Fibroblast of lung (primary cell): ENCODE measurements around the gene KIZ. TPM values are rescaled to one million over a fixed set of nuclear protein-coding genes. Genes with fewer than 3 reads are reported as not detected.

Source experiments
- DNase-seq, 2 donors: peaks; one replicate each; pipeline versions ENCODE4 v3.0.0 to v3.0.0-alpha.2; 2010; ENCODE audit warnings: low read depth in 2 of 2
- H2AFZ ChIP-seq: 2 replicates; pipeline ENCODE4 v1.5.1; 2012; ENCODE audit warnings: low read length, control low read depth, inconsistent platforms
- H3K27ac ChIP-seq: 2 replicates; pipeline ENCODE4 v1.5.1; 2011; ENCODE audit warnings: low read length, control low read depth; ENCODE audit not compliant: insufficient read depth
- H3K27me3 ChIP-seq: 2 replicates; pipeline ENCODE4 v1.5.1; 2011; ENCODE audit warnings: mild to moderate bottlenecking, low read length; ENCODE audit not compliant: control insufficient read depth, insufficient read depth
- H3K36me3 ChIP-seq: 2 replicates; pipeline ENCODE4 v1.5.1; 2011; ENCODE audit warnings: low read length; ENCODE audit not compliant: control insufficient read depth, insufficient read depth
- H3K4me1 ChIP-seq: 2 replicates; pipeline ENCODE4 v1.5.1; 2011; ENCODE audit warnings: low read length; ENCODE audit not compliant: control insufficient read depth, insufficient read depth; ENCODE audit errors: extremely low read depth
- H3K4me2 ChIP-seq: 2 replicates; pipeline ENCODE4 v1.5.1; 2011; ENCODE audit warnings: low read length, control low read depth; ENCODE audit not compliant: insufficient read depth; ENCODE audit errors: extremely low read depth
- H3K4me3 ChIP-seq, 4 experiments: fragments of 200-600 bp in 1 of 4; sonication (generic) in 1 of 4; replicated peaks in 1 of 4; 2 replicates each; pipeline ENCODE4 v1.5.1; 2011 to 2016; ENCODE audit warnings: low read length in 4 of 4, low read depth in 3 of 4, mild to moderate bottlenecking in 3 of 4, control low read depth in 2 of 4, inconsistent platforms in 1 of 4, mixed read lengths in 1 of 4; ENCODE audit not compliant: insufficient read depth in 1 of 4; ENCODE audit errors: control extremely low read depth in 1 of 4
- H3K79me2 ChIP-seq: 2 replicates; pipeline ENCODE4 v1.5.1; 2012; ENCODE audit warnings: mild to moderate bottlenecking, low read length, inconsistent platforms; ENCODE audit not compliant: control insufficient read depth, insufficient read depth
- H3K9ac ChIP-seq: 2 replicates; pipeline ENCODE4 v1.5.1; 2011; ENCODE audit warnings: mild to moderate bottlenecking, low read length, control low read depth; ENCODE audit not compliant: insufficient read depth
- H3K9me3 ChIP-seq: 2 replicates; pipeline ENCODE4 v1.5.1; 2012; ENCODE audit warnings: low read depth, low read length; ENCODE audit not compliant: control insufficient read depth, insufficient read depth
- H4K20me1 ChIP-seq: 2 replicates; pipeline ENCODE4 v1.5.1; 2011; ENCODE audit warnings: low read length; ENCODE audit not compliant: control insufficient read depth, insufficient read depth; ENCODE audit errors: extremely low read depth
- EZH2 ChIP-seq: IDR thresholded peaks from 2 replicates; pipeline ENCODE4 v1.5.1; 2012; ENCODE audit warnings: low read length, control low read depth, mild to moderate bottlenecking; ENCODE audit errors: missing control alignments
- polyA plus RNA-seq, 2 donors: library from polyadenylated mRNA; depleted of rRNA in 1 of 2; stranded (reverse) in 1 of 2; unstranded in 1 of 2; fragments of >200 nt; gene quantifications; 2 replicates each; pipeline ENCODE4 v1.2.1, GENCODE V29; 2011 to 2012; ENCODE audit warnings: missing spikeins in 1 of 2
- total RNA-seq: library from RNA; depleted of rRNA; stranded (reverse); fragments of >200 nt; gene quantifications from 2 replicates; pipeline ENCODE4 v1.2.1, GENCODE V29; 2014
- TF ChIP-seq, protein P1 (sequence below), 2 donors: IDR thresholded peaks in 1 of 2; conservative IDR thresholded peaks in 1 of 2; 1 replicate in 1 of 2; 2 replicates in 1 of 2; pipeline ENCODE4 v1.5.1; 2011 to 2012; ENCODE audit warnings: low read length in 2 of 2, control low read depth in 1 of 2, inconsistent platforms in 1 of 2, low read depth in 1 of 2, mild to moderate bottlenecking in 1 of 2

Gene KIZ
- total and polyA plus RNA-seq, 2 donors (not counting 1 experiment from before 2014, with no cell fraction given), result 11.5 to 23.5 TPM

DNA sequence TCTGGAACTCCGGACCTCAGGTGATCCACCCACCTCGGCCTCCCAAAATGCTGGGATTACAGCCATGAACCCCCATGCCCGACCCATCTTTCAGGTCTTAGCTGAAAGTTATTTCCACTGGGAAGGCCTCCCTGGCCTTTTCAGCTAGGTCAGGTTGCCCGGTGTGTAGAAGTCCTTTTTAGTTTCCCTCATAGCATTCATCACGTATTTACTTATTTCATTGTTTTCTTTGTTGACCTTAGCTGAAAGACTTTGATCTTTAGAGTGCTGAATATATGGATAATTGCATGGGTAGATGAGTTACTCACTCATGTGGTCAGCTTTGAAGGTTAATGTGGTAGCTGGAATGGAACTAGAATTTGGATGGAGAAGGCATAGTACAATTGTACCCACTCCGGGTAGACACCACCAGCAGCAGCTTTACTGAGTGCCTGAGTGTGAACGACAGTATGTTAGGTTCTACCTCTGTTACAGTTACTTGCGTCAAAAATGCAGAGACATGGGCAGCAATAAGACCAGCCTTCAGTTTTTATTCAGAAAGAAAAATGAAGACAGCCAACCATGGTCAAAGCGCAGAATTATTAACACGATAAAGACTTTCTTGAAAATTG lies 9.1 kb downstream of the KIZ start:
- no peak overlapping the region for H3K4me3 ChIP-seq
- no peaks in the 10 kb centered on the region for H3K4me1 ChIP-seq
- no peak for DNase-seq
- H4K20me1 ChIP-seq, result no peaks in the 10 kb centered on the region
- no peak overlapping the region for H3K4me2 ChIP-seq
- H2AFZ ChIP-seq, result no peak overlapping the region
- no peak overlapping the region for H3K27ac ChIP-seq
- no peaks in the 10 kb centered on the region for H3K27me3 ChIP-seq
- H3K9ac ChIP-seq, result no peak overlapping the region
- H3K36me3 ChIP-seq, result no peaks in the 10 kb centered on the region
- H3K9me3 ChIP-seq, result no peaks in the 10 kb centered on the region
- H3K79me2 ChIP-seq, result no peaks in the 10 kb centered on the region
- no peak for TF ChIP-seq EZH2
- TF ChIP-seq, protein P1, sequence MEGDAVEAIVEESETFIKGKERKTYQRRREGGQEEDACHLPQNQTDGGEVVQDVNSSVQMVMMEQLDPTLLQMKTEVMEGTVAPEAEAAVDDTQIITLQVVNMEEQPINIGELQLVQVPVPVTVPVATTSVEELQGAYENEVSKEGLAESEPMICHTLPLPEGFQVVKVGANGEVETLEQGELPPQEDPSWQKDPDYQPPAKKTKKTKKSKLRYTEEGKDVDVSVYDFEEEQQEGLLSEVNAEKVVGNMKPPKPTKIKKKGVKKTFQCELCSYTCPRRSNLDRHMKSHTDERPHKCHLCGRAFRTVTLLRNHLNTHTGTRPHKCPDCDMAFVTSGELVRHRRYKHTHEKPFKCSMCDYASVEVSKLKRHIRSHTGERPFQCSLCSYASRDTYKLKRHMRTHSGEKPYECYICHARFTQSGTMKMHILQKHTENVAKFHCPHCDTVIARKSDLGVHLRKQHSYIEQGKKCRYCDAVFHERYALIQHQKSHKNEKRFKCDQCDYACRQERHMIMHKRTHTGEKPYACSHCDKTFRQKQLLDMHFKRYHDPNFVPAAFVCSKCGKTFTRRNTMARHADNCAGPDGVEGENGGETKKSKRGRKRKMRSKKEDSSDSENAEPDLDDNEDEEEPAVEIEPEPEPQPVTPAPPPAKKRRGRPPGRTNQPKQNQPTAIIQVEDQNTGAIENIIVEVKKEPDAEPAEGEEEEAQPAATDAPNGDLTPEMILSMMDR (conservative IDR thresholded peaks at IDR 0.05 in 1 of 2, IDR thresholded peaks at IDR 0.05 in 1 of 2; ENCODE audit: low read depth in 1 of 2, low read length in 2 of 2), result no peak

DNA sequence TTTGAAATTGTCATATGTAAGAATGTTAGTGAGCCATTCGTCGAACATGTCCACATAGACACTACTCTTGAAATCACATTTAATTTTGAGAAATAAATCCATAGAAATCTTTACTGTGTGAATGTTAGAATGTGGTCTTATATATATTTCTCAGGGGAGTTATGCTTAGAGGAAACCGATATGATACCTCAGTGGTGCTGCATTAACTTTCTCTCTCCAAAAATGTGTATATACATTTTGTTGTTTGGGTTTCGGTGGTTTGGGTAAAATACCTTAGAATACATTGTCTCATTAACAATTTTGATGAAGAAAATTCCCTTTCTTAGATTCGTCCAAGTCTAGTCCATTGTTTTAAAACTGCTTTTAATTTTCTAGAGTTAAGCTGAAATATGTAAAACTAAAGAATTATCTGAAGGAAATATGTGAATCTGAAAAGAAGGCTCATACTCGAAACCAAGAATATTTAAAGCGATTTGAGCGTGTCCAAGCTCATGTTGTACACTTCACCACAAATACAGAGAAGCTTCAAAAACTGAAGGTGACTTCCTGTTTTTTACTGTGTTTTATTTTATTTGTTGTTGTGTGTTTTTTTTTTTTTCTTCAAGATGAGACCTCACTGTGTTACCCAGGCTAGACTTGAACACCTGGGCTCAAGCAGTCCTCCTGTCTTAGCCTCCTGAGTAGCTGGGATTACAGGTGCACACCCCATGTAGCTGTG lies 10.3 kb downstream of the KIZ start:
- no peak overlapping the region for H3K27ac ChIP-seq
- H3K9ac ChIP-seq, result no peak overlapping the region
- H3K36me3 ChIP-seq, result no peaks in the 10 kb centered on the region
- DNase-seq, result no peak
- no peaks in the 10 kb centered on the region for H4K20me1 ChIP-seq
- H3K4me2 ChIP-seq, result no peak overlapping the region
- no peak overlapping the region for H3K4me3 ChIP-seq
- no peaks in the 10 kb centered on the region for H3K79me2 ChIP-seq
- TF ChIP-seq, protein P1 (conservative IDR thresholded peaks at IDR 0.05 in 1 of 2, IDR thresholded peaks at IDR 0.05 in 1 of 2; ENCODE audit: low read depth in 1 of 2, low read length in 2 of 2), result no peak
- TF ChIP-seq EZH2, result no peak
- H2AFZ ChIP-seq, result no peak overlapping the region
- no peaks in the 10 kb centered on the region for H3K4me1 ChIP-seq
- no peaks in the 10 kb centered on the region for H3K9me3 ChIP-seq
- H3K27me3 ChIP-seq, result no peaks in the 10 kb centered on the region

DNA sequence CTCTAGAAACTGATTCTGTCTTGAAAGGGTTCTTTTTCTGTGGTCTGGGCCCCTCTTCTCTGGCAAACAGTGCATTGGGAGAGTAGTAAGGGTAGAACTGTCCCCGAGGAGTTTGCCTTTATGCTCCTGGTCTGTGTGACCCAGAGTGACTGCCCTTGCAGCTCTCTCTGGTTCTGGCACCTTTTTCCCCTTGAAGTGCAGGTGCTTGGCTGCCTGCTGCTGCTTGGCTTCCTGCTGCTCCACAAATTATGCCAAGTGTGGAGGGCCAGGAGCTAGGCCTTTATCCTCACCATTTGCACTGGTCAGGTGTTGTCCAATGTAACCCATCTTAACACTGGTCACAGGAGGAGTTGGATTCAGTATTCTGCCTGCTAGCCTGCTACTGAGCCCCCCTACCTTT lies 11.2 kb downstream of the KIZ start:
- no peak for DNase-seq

More for the DNA sequence above, 11.2 kb downstream of the KIZ start:
- no peak overlapping the region for H3K4me3 ChIP-seq
- no peaks in the 10 kb centered on the region for H3K36me3 ChIP-seq
- no peak overlapping the region for H3K27ac ChIP-seq
- no peak overlapping the region for H3K9ac ChIP-seq
- H3K4me1 ChIP-seq, result no peaks in the 10 kb centered on the region
- TF ChIP-seq, protein P1 (conservative IDR thresholded peaks at IDR 0.05 in 1 of 2, IDR thresholded peaks at IDR 0.05 in 1 of 2; ENCODE audit: low read depth in 1 of 2, low read length in 2 of 2), result no peak
- no peak for TF ChIP-seq EZH2
- no peaks in the 10 kb centered on the region for H3K27me3 ChIP-seq
- H3K79me2 ChIP-seq, result no peaks in the 10 kb centered on the region
- H3K9me3 ChIP-seq, result no peaks in the 10 kb centered on the region
- no peak overlapping the region for H2AFZ ChIP-seq
- no peak overlapping the region for H3K4me2 ChIP-seq
- H4K20me1 ChIP-seq, result no peaks in the 10 kb centered on the region
